Activated T-cell treated with anti-CD3 and anti-CD28 coated beads, Interleukin-2, amount 50 U/mL, for 72 hours (primary cell): Measurements from ENCODE around the gene DDN. TPM values are rescaled to one million over a fixed set of nuclear protein-coding genes. Genes with fewer than 3 reads are reported as not detected.
A peak's percentile ranks its signal among the peaks of the same experiment; 100 is the strongest.

ENCODE experiments used
- ATAC-seq, 2 donors: fragments of 150-1000 bp; cut with Tn5 transposase; replicated peaks in 1 of 2; 2 replicates each; pipeline ENCODE4 v1.10.0; 2021; ENCODE audit warnings: moderate library complexity in 2 of 2, mild to moderate bottlenecking in 1 of 2
- DNase-seq, 2 donors: peaks; one replicate each; pipeline ENCODE4 v3.0.0; 2021 to 2022; ENCODE audit warnings: mixed read lengths in 1 of 2
- H3K27ac Mint-ChIP-seq: one replicate; pipeline ENCODE4 v1.8.0; 2022; ENCODE audit warnings: mild to moderate bottlenecking, moderate library complexity, mixed read lengths
- H3K27me3 Mint-ChIP-seq: one replicate; pipeline ENCODE4 v1.8.0; 2022; ENCODE audit warnings: low read depth, mixed read lengths
- H3K36me3 Mint-ChIP-seq, 2 donors: one replicate each; pipeline ENCODE4 v1.8.0; 2022; ENCODE audit warnings: mixed read lengths in 2 of 2, mild to moderate bottlenecking in 1 of 2; ENCODE audit not compliant: insufficient read depth in 2 of 2
- H3K4me1 Mint-ChIP-seq: one replicate; pipeline ENCODE4 v1.8.0; 2022; ENCODE audit warnings: low read depth, mixed read lengths
- H3K4me3 Mint-ChIP-seq, 2 donors: one replicate each; pipeline ENCODE4 v1.8.0; 2022; ENCODE audit warnings: mild to moderate bottlenecking in 2 of 2, mixed read lengths in 2 of 2, moderate library complexity in 2 of 2
- H3K9me3 Mint-ChIP-seq, 2 donors: one replicate each; pipeline ENCODE4 v1.8.0; 2022; ENCODE audit warnings: mixed read lengths in 2 of 2
- total RNA-seq, 2 donors: library from RNA; stranded (reverse); gene quantifications; one replicate each; pipeline ENCODE4 v1.2.3, GENCODE V29; 2022

DDN gene
- total RNA-seq, 2 donors from 2014 or later, result 0.25 to 0.38 TPM

- Mint-ChIP-seq H3K36me3 (peaks cover 4 to 20% of the 10 kb centered on the region in 2 donors), H3K27me3 (no peaks in the 10 kb centered on the region), H3K9me3 (no peaks in the 10 kb centered on the region), H3K27ac (no peak overlapping the region), H3K4me1 (no peaks in the 10 kb centered on the region), H3K4me3 (no peak overlapping the region)
- ATAC-seq (no peak), DNase-seq (no peak)
These were observed 38.7 kb upstream of the DDN start for GRCh38 chr12:49037947-49038237.

GRCh38 chr12:49037111-49037946 is 38.2 kb upstream of the DDN start:
- Mint-ChIP-seq H3K9me3 (no peaks in the 10 kb centered on the region), H3K4me3 (no peak overlapping the region), H3K27ac (no peak overlapping the region), H3K36me3 (peaks cover 4 to 17% of the 10 kb centered on the region in 2 donors), H3K4me1 (no peaks in the 10 kb centered on the region), H3K27me3 (no peaks in the 10 kb centered on the region)
- ATAC-seq, result no peak
- DNase-seq, result no peak

- ATAC-seq (no peak), DNase-seq (no peak)
- Mint-ChIP-seq H3K36me3 (peaks cover 2 to 18% of the 10 kb centered on the region in 2 donors), H3K27ac (no peak overlapping the region), H3K4me1 (no peaks in the 10 kb centered on the region), H3K4me3 (no peak overlapping the region), H3K27me3 (no peaks in the 10 kb centered on the region), H3K9me3 (no peaks in the 10 kb centered on the region)
These were observed 36.9 kb upstream of the DDN start for GRCh38 chr12:49036029-49036428.

- Mint-ChIP-seq H3K27me3 (no peaks in the 10 kb centered on the region), H3K36me3 (peaks cover 2 to 18% of the 10 kb centered on the region in 2 donors), H3K9me3 (no peaks in the 10 kb centered on the region), H3K4me1 (no peaks in the 10 kb centered on the region), H3K4me3 (no peak overlapping the region), H3K27ac (no peak overlapping the region)
- DNase-seq, result no peak
- ATAC-seq, result no peak
These were observed 35.1 kb upstream of the DDN start for GRCh38 chr12:49034286-49034622.

- peaks cover under 1 to 17% of the 10 kb centered on the region in 2 donors for H3K36me3 Mint-ChIP-seq
- H3K9me3 Mint-ChIP-seq, result no peaks in the 10 kb centered on the region
- no peaks in the 10 kb centered on the region for H3K4me1 Mint-ChIP-seq
- ATAC-seq (no peak), DNase-seq (no peak)
- H3K27me3 Mint-ChIP-seq, result no peaks in the 10 kb centered on the region
- no peak overlapping the region for H3K27ac Mint-ChIP-seq
- no peak overlapping the region for H3K4me3 Mint-ChIP-seq
These were observed 34.6 kb upstream of the DDN start for GRCh38 chr12:49033611-49034285.

GRCh38 chr12:49032679-49033447 is 33.7 kb upstream of the DDN start:
- DNase-seq, result no peak
- no peak overlapping the region for H3K4me3 Mint-ChIP-seq
- peaks cover 3 to 19% of the 10 kb centered on the region in 2 donors for H3K36me3 Mint-ChIP-seq
- H3K27ac Mint-ChIP-seq, result no peak overlapping the region
- H3K4me1 Mint-ChIP-seq, result no peaks in the 10 kb centered on the region
- no peaks in the 10 kb centered on the region for H3K9me3 Mint-ChIP-seq
- H3K27me3 Mint-ChIP-seq, result no peaks in the 10 kb centered on the region
- ATAC-seq, result no peak

- ATAC-seq (no peak), DNase-seq (no peak)
- no peaks in the 10 kb centered on the region for H3K9me3 Mint-ChIP-seq
- H3K27ac Mint-ChIP-seq, result no peak overlapping the region
- no peaks in the 10 kb centered on the region for H3K4me1 Mint-ChIP-seq
- no peaks in the 10 kb centered on the region for H3K27me3 Mint-ChIP-seq
- no peak overlapping the region for H3K4me3 Mint-ChIP-seq
- H3K36me3 Mint-ChIP-seq, result peaks cover 4 to 19% of the 10 kb centered on the region in 2 donors
These were observed 33.1 kb upstream of the DDN start for GRCh38 chr12:49032276-49032675.

- Mint-ChIP-seq H3K27ac (no peak overlapping the region), H3K4me1 (no peaks in the 10 kb centered on the region), H3K4me3 (no peak overlapping the region), H3K36me3 (peaks cover 4 to 16% of the 10 kb centered on the region in 2 donors), H3K9me3 (no peaks in the 10 kb centered on the region), H3K27me3 (no peaks in the 10 kb centered on the region)
- ATAC-seq (no peak), DNase-seq (no peak)
These were observed 32.5 kb upstream of the DDN start for GRCh38 chr12:49031573-49032161.

GRCh38 chr12:49030714-49031572 is 31.8 kb upstream of the DDN start:
- Mint-ChIP-seq H3K27me3 (no peaks in the 10 kb centered on the region), H3K27ac (peak overlapping the region; percentile 13), H3K4me1 (no peaks in the 10 kb centered on the region), H3K4me3 (no peak overlapping the region), H3K36me3 (peaks cover 4 to 14% of the 10 kb centered on the region in 2 donors), H3K9me3 (no peaks in the 10 kb centered on the region)
- DNase-seq, result no peak
- no peak for ATAC-seq

GRCh38 chr12:49030119-49030518 is 30.9 kb upstream of the DDN start:
- Mint-ChIP-seq H3K27me3 (no peaks in the 10 kb centered on the region), H3K4me3 (no peak overlapping the region), H3K4me1 (no peaks in the 10 kb centered on the region), H3K36me3 (peaks cover 4 to 13% of the 10 kb centered on the region in 2 donors), H3K9me3 (no peaks in the 10 kb centered on the region), H3K27ac (no peak overlapping the region)
- DNase-seq (no peak), ATAC-seq (no peak)

GRCh38 chr12:49028666-49029275 is 29.6 kb upstream of the DDN start:
- no peak overlapping the region for H3K27ac Mint-ChIP-seq
- peaks cover 4 to 11% of the 10 kb centered on the region in 2 donors for H3K36me3 Mint-ChIP-seq
- H3K4me3 Mint-ChIP-seq, result no peak overlapping the region
- H3K9me3 Mint-ChIP-seq, result no peaks in the 10 kb centered on the region
- DNase-seq, result no peak
- H3K27me3 Mint-ChIP-seq, result no peaks in the 10 kb centered on the region
- H3K4me1 Mint-ChIP-seq, result no peaks in the 10 kb centered on the region
- no peak for ATAC-seq

- H3K4me1 Mint-ChIP-seq, result no peaks in the 10 kb centered on the region
- ATAC-seq (no peak), DNase-seq (no peak)
- peak overlapping the region; percentile 30 for H3K27ac Mint-ChIP-seq
- no peak overlapping the region for H3K4me3 Mint-ChIP-seq
- peaks cover 4 to 11% of the 10 kb centered on the region in 2 donors for H3K36me3 Mint-ChIP-seq
- H3K27me3 Mint-ChIP-seq, result no peaks in the 10 kb centered on the region
- H3K9me3 Mint-ChIP-seq, result no peaks in the 10 kb centered on the region
These were observed 28.8 kb upstream of the DDN start for GRCh38 chr12:49027846-49028555.
